Neuronal stem cell (in vitro differentiated cells): Measurements from ENCODE around the gene CYP4X1.

Experiments
- DNase-seq: peaks from one replicate; pipeline ENCODE4 v3.0.0-alpha.2; 2013; ENCODE audit warnings: low spot score
- H2AFZ ChIP-seq: one replicate; pipeline ENCODE4 v1.6.1; 2013; ENCODE audit warnings: mild to moderate bottlenecking, low read length, inconsistent platforms
- H2AK5ac ChIP-seq: 2 replicates; pipeline ENCODE4 v1.6.1; 2013; ENCODE audit warnings: low read depth, mild to moderate bottlenecking, inconsistent platforms, low read length, moderate library complexity, mixed read lengths
- H2BK120ac ChIP-seq: 2 replicates; pipeline ENCODE4 v1.6.1; 2013; ENCODE audit warnings: low read depth, mild to moderate bottlenecking, inconsistent platforms, low read length, moderate library complexity, mixed read lengths
- H2BK12ac ChIP-seq: one replicate; pipeline ENCODE4 v1.6.1; 2013; ENCODE audit warnings: low read length, inconsistent platforms
- H2BK15ac ChIP-seq: 2 replicates; pipeline ENCODE4 v1.6.1; 2013; ENCODE audit warnings: mild to moderate bottlenecking, low read length, inconsistent platforms, mixed read lengths
- H2BK5ac ChIP-seq: one replicate; pipeline ENCODE4 v1.6.1; 2013; ENCODE audit warnings: inconsistent platforms, mild to moderate bottlenecking, low read length, moderate library complexity
- H3K14ac ChIP-seq: one replicate; pipeline ENCODE4 v1.6.1; 2013; ENCODE audit warnings: low read length, inconsistent platforms
- H3K18ac ChIP-seq: 2 replicates; pipeline ENCODE4 v1.6.1; 2013; ENCODE audit warnings: low read length, inconsistent platforms
- H3K23ac ChIP-seq: 2 replicates; pipeline ENCODE4 v1.6.1; 2013; ENCODE audit warnings: low read depth, mild to moderate bottlenecking, mixed read lengths, low read length, inconsistent platforms; ENCODE audit not compliant: poor library complexity
- H3K27ac ChIP-seq: replicated peaks from 3 replicates; pipeline ENCODE4 v1.5.1; 2013; ENCODE audit warnings: low read length, inconsistent platforms
- H3K27me3 ChIP-seq, 3 experiments: 2 replicates each; pipeline ENCODE4 v1.6.1; 2013; ENCODE audit warnings: low read length in 3 of 3, mild to moderate bottlenecking in 2 of 3, inconsistent platforms in 1 of 3, low read depth in 1 of 3, mixed read lengths in 1 of 3, moderate library complexity in 1 of 3; ENCODE audit not compliant: control insufficient read depth in 3 of 3, insufficient read depth in 3 of 3
- H3K36me3 ChIP-seq, 2 donors: replicated peaks in 1 of 2; 2 replicates each; pipeline ENCODE4 v1.6.1; 2013; ENCODE audit warnings: low read length in 2 of 2; ENCODE audit not compliant: control insufficient read depth in 2 of 2, insufficient read depth in 2 of 2
- H3K4ac ChIP-seq: 2 replicates; pipeline ENCODE4 v1.6.1; 2013; ENCODE audit warnings: inconsistent platforms, mild to moderate bottlenecking, low read length, moderate library complexity
- H3K4me1 ChIP-seq, 2 donors: 1 replicate in 1 of 2; 2 replicates in 1 of 2; pipeline ENCODE4 v1.6.1; 2013; ENCODE audit warnings: low read length in 2 of 2, low read depth in 1 of 2; ENCODE audit not compliant: control insufficient read depth in 2 of 2, insufficient read depth in 1 of 2
- H3K4me2 ChIP-seq: one replicate; pipeline ENCODE4 v1.6.1; 2013; ENCODE audit warnings: mild to moderate bottlenecking, low read length, inconsistent platforms; ENCODE audit not compliant: insufficient read depth, poor library complexity, severe bottlenecking
- H3K4me3 ChIP-seq, 2 donors: 2 replicates each; pipeline ENCODE4 v1.5.1; 2013; ENCODE audit warnings: low read length in 2 of 2, mild to moderate bottlenecking in 2 of 2, inconsistent platforms in 1 of 2, moderate library complexity in 1 of 2
- H3K79me1 ChIP-seq: one replicate; pipeline ENCODE4 v1.6.1; 2013; ENCODE audit warnings: low read depth, mild to moderate bottlenecking, inconsistent platforms, low read length, moderate library complexity
- H3K9ac ChIP-seq: one replicate; pipeline ENCODE4 v1.6.1; 2013; ENCODE audit warnings: mild to moderate bottlenecking, low read depth, low read length, inconsistent platforms; ENCODE audit not compliant: poor library complexity
- H3K9me3 ChIP-seq, 2 donors: replicated peaks in 1 of 2; 2 replicates each; pipeline versions ENCODE3 to v1.6.1; 2013; ENCODE audit warnings: low read length in 2 of 2, mild to moderate bottlenecking in 2 of 2, inconsistent platforms in 1 of 2, low read depth in 1 of 2, mixed read lengths in 1 of 2, moderate library complexity in 1 of 2; ENCODE audit not compliant: control insufficient read depth in 2 of 2, insufficient read depth in 1 of 2
- H4K8ac ChIP-seq: one replicate; pipeline ENCODE4 v1.6.1; 2013; ENCODE audit warnings: low read depth, mild to moderate bottlenecking, inconsistent platforms, low read length, moderate library complexity
- H4K91ac ChIP-seq: one replicate; pipeline ENCODE4 v1.6.1; 2013; ENCODE audit warnings: low read length, low read depth, mild to moderate bottlenecking, inconsistent platforms; ENCODE audit not compliant: poor library complexity
- WGBS, 2 donors: extraction: QIAGEN DNeasy Blood & Tissue Kit; methylation state at CpG; one replicate each; pipeline ENCODE4 v1.1.7; 2013; ENCODE audit warnings: missing lambda C conversion rate in 2 of 2, mixed read lengths in 1 of 2; ENCODE audit not compliant: insufficient read length in 2 of 2, insufficient replicate concordance in 1 of 2; ENCODE audit errors: extremely low coverage in 2 of 2; 5-methylcytosine and 5-hydroxymethylcytosine counted together

Gene CYP4X1

GRCh38 chr1:47024141-47024801 is 802 bp downstream of the CYP4X1 start:
- peak overlapping the region; percentile 57 for H2AFZ ChIP-seq
- no peak overlapping the region for H3K14ac ChIP-seq
- no peak overlapping the region for H2BK12ac ChIP-seq
- no peak overlapping the region for H3K4ac ChIP-seq
- no peak overlapping the region for H2AK5ac ChIP-seq
- H3K27ac ChIP-seq: no peak overlapping the region
- no peak overlapping the region for H4K8ac ChIP-seq
- no peak overlapping the region for H4K91ac ChIP-seq
- no peaks in the 10 kb centered on the region for H3K9me3 ChIP-seq
- no CpG with 5 or more reads among the region's 8 CpGs for WGBS, 2 donors
- peaks cover 0 to 3% of the 10 kb centered on the region in 2 donors for H3K4me1 ChIP-seq
- H3K79me1 ChIP-seq: no peaks in the 10 kb centered on the region
- H2BK120ac ChIP-seq: no peak overlapping the region
- no peaks in the 10 kb centered on the region for H3K36me3 ChIP-seq
- H3K23ac ChIP-seq: peak overlapping the region; percentile 74
- DNase-seq: no peak
- H3K4me2 ChIP-seq: peak overlapping the region; percentile 95
- H3K18ac ChIP-seq: no peak overlapping the region
- no peak overlapping the region for H2BK15ac ChIP-seq
- no peak overlapping the region for H3K9ac ChIP-seq
- peaks cover 0 to 42% (median 15%) of the 10 kb centered on the region in 3 experiments for H3K27me3 ChIP-seq
- no peak overlapping the region for H2BK5ac ChIP-seq
- H3K4me3 ChIP-seq: no peak overlapping the region

DNA sequence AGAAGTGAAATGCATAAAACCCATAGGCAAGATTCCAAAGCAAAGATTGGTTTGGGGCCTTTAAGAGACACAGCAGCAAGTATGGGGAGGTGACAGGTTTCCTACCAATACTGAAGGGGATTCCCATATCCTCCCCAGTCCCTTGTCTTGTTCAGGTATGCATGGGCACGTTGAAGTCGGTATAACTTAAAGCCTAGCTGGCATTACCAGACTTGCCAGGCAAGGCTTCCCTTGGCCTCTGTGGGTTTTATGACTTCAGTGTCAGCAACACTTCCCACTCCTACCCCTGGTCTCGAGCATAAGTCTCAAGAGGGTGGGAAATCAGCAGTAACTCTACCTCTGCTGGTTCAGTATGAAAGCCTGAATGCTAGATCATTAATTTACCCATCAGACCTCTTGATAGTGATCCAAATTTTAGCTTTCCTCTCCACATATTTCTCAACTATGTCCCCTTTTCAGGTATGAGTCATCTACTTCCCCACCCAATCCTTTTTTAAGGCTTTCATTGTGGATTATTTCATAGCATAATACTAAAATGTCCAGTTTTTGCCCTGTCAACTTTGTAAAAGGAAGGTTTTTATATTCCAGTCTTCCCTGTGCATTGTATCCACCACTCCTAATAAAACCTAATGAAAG is 6.8 kb downstream of the CYP4X1 start:
- Histone ChIP-seq H3K27ac (no peak overlapping the region), H3K9ac (no peak overlapping the region), H3K4ac (no peak overlapping the region), H3K4me1 (no peaks in the 10 kb centered on the region), H2BK12ac (no peak overlapping the region), H3K18ac (no peak overlapping the region), H3K27me3 (peaks cover 0 to 6% (median 0%) of the 10 kb centered on the region in 3 experiments), H3K4me2 (no peak overlapping the region), H2AFZ (no peak overlapping the region), H2BK120ac (no peak overlapping the region), H2BK5ac (no peak overlapping the region), H4K91ac (no peak overlapping the region), H3K23ac (no peak overlapping the region), H4K8ac (no peak overlapping the region), H3K14ac (no peak overlapping the region), H3K4me3 (no peak overlapping the region), H3K36me3 (no peaks in the 10 kb centered on the region), H3K9me3 (no peaks in the 10 kb centered on the region), H3K79me1 (no peaks in the 10 kb centered on the region), H2BK15ac (no peak overlapping the region), H2AK5ac (no peak overlapping the region)
- no CpG with 5 or more reads among the region's 3 CpGs for WGBS, 2 donors
- DNase-seq: no peak

GRCh38 chr1:47031059-47031458 is 7.6 kb downstream of the CYP4X1 start:
- no peak overlapping the region for H3K4me3 ChIP-seq

GRCh38 chr1:47031585-47031984 is 8.1 kb downstream of the CYP4X1 start:
- Histone ChIP-seq H3K27ac (no peak overlapping the region), H3K18ac (no peak overlapping the region), H2AFZ (no peak overlapping the region), H3K4me1 (no peaks in the 10 kb centered on the region), H3K23ac (no peak overlapping the region), H4K91ac (no peak overlapping the region), H3K4me3 (no peak overlapping the region), H2BK120ac (no peak overlapping the region), H2BK15ac (no peak overlapping the region), H2AK5ac (no peak overlapping the region), H2BK12ac (no peak overlapping the region), H3K9me3 (no peaks in the 10 kb centered on the region), H3K4me2 (no peak overlapping the region), H3K9ac (no peak overlapping the region), H3K14ac (no peak overlapping the region), H3K27me3 (no peaks in the 10 kb centered on the region), H3K4ac (no peak overlapping the region), H2BK5ac (no peak overlapping the region), H4K8ac (no peak overlapping the region), H3K36me3 (no peaks in the 10 kb centered on the region), H3K79me1 (no peaks in the 10 kb centered on the region)
- no peak for DNase-seq
- no CpG with 5 or more reads among the region's 3 CpGs for WGBS, 2 donors

More at GRCh38 chr1:47031059-47031458, 7.6 kb downstream of the CYP4X1 start:
- no peak for DNase-seq
- Histone ChIP-seq H3K9me3 (no peaks in the 10 kb centered on the region), H2BK5ac (no peak overlapping the region), H3K4ac (no peak overlapping the region), H4K91ac (no peak overlapping the region), H3K79me1 (no peaks in the 10 kb centered on the region), H3K18ac (no peak overlapping the region), H3K36me3 (no peaks in the 10 kb centered on the region), H2BK120ac (no peak overlapping the region), H3K27ac (no peak overlapping the region), H3K27me3 (no peaks in the 10 kb centered on the region), H4K8ac (no peak overlapping the region), H3K4me2 (no peak overlapping the region), H2BK15ac (no peak overlapping the region), H2AK5ac (no peak overlapping the region), H3K9ac (no peak overlapping the region), H3K4me1 (no peaks in the 10 kb centered on the region), H2AFZ (no peak overlapping the region), H3K23ac (no peak overlapping the region), H3K14ac (no peak overlapping the region), H2BK12ac (no peak overlapping the region)
- no CpG with 5 or more reads among the region's 3 CpGs for WGBS, 2 donors
